ENCODE data around the gene CARD9.
A peak's percentile ranks its signal among the peaks of the same experiment; 100 is the strongest.

The CARD9 gene

DNA sequence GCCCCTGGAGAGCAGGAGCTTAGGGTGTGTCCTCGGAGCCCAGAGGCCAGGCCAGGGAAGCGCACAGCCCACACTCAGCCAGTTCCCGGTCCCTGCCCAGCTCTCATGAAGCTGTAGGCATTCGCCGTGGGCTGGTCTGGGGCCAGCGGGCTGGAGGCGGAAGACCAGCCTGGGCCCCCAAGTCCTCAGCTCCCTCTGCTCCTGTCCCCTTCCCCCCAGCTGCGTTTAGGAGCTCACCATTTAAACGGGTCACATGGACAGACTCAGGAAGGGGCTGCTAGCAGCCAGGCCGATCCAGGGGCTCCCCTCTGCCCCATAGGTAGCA is 27.4 kb downstream of the CARD9 start:
- no peak for DNase-seq

DNA sequence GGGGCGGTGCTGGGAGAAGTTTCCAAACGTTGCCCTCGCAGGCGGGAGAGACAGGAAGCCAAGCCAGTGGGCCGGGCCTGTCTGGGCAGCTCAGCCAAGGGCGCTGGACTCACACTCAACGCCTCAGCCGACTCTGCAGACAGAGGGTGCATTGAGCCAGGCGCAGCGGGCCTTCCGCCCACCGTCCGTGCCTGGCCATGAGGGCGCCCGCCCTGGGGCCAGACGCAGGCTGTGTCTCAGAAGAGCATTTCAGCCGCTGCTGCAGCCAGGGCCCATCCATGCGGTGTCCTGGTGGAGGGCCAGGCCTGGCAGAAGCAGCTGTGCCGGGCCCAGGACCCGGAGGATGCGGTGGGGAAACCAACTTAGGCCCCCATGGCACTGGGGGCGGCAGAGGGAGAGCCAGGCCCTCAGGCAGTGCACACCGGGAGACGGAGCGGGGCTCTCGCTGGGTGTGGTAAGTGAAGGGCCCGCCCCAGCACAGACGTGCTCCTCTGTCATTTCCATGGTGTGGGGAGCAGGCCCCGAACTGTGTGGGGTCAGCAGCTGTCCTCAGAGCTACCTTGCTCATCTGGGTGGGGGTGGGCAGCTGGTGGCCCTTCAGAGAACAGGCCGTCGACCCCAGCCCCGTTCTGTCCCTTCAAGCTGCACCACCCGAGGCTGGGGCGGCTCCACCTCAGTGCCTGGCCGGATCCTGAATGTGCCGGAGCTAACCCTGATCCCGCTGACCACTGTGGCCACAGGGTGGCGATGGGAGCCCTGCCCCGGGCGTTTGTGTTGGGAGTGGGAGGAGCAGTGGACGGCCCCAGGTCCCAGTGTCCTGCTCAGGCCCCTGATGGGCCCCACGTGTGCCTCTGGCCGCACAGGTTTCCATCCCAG is 27.9 kb downstream of the CARD9 start:
- DNase-seq = no peak

- DNase-seq = no peak
Measured at GRCh38 chr9:136344544-136345280, 28.8 kb downstream of the CARD9 start.

DNA sequence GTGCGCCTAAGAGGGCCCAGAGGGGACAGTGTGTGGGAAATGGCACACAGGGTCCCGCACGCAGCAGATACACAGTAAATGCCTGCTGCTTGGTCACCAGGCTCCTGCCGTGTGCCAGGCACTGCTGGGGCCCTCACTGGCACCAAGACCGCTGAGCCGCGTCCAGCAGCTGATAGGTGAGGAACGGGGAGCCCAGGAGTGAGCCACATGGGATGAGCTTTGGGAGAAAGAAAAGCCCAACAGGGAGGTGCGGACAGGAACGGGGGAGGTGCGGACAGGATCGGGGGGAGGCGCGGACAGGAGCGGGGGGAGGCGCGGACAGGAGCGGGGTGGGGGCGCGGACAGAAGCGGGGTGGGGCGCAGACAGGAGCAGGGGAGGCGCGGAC is 29.6 kb downstream of the CARD9 start:
- DNase-seq = no peak

GRCh38 chr9:136343121-136343883 is 30.2 kb downstream of the CARD9 start:
- DNase-seq = no peak

DNA sequence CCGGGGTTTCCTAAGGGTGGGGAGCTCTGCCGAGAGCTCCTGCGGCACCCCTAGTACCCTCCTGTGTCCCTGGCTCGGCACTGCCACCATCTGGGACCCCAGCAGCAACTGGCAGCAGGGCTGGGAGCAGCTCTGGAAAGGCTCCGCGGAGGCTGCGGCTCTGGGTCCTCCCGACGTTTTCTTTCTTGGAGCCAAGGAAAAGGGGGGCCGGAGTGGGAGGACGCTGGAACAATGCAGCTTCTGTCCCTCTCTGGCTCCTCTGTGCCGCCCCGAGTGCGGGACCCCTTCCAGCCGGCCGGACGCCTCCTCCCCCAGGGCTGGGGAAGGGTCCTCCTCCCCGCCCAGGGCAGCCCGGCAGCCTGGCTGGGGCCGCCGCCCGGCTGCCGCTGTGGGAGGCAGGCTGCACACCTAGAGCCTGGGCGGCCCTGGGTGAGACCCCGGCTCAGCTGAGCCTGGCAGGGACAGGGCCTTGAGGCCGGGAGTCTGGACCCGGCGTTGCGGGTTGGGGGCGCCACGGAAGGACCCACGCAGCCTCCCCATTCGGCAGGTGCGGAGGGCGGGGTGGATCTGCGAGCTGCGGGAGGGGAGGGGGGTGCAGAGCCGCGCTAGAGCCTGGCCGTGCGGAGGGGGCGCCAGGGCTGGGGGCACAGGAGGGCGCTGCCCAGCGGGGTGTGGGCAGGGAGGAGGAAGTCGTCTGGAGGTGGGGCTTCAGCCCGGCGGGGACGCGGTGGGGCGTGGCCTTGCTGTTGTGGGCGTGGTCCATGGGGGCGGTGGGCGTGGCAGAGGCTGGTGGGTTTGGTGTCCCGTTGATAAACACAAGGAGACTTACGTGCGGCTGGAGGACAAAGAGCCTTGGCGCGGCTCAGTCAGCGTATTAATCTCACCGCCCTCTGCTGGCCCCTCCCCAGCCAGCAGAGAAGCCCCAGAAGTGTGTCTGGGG is 31.0 kb downstream of the CARD9 start:
- peak; percentile 20 for DNase-seq

DNA sequence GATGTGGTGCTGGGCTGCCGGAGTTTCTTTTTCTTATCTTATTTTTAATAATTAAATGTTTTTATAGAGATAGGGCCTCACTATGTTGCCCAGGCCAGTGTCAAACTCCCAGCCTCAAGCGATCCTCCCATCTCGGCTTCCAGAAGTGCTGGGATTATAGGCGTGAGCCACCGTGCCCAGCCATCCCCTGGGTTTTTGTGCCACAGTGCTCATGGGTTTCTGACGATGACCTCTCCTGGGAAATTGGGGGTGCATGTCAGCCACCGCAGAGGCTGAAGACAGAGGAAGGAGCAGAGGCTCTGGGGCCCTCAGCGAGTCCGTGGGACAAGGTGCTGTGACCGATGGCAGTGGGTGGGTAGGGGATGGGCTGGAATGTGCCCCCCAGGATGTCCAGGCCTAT is 31.7 kb downstream of the CARD9 start:
- no peak for DNase-seq

DNA sequence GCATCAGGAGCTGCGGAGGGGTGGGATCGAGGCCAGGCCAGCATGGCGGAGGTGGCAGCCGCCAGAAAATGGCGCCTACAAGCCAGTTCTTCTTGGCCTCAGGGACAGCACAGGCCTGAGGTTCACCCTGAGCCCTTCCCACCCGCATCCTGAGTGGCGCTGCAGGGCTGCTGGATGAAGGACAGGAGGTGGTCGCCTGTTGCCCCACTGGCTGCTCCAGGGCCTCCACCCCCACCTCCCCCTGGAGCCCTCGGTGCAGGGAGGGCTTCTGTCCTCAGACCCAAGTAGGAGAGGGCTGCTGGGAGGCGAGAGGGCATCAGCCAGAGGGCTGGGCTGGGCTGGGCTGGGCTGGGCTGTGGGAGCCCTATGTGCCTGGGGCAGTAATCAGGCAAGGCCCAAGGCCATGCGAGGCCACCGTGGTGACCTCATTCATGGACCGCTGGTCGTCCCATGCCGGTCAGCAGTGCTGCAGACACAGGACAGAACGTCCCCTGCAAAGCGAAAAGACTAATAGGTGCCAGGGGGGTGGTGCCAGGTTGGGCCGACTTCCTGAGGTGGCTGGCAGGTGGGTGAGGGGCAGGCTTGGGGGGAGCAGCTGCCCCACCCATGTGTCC is 32.3 kb downstream of the CARD9 start:
- no peak for DNase-seq

- DNase-seq = no peak
Measured at GRCh38 chr9:136340356-136341041, 33.0 kb downstream of the CARD9 start.

GRCh38 chr9:136339958-136340310 is 33.5 kb downstream of the CARD9 start:
- DNase-seq = no peak

DNA sequence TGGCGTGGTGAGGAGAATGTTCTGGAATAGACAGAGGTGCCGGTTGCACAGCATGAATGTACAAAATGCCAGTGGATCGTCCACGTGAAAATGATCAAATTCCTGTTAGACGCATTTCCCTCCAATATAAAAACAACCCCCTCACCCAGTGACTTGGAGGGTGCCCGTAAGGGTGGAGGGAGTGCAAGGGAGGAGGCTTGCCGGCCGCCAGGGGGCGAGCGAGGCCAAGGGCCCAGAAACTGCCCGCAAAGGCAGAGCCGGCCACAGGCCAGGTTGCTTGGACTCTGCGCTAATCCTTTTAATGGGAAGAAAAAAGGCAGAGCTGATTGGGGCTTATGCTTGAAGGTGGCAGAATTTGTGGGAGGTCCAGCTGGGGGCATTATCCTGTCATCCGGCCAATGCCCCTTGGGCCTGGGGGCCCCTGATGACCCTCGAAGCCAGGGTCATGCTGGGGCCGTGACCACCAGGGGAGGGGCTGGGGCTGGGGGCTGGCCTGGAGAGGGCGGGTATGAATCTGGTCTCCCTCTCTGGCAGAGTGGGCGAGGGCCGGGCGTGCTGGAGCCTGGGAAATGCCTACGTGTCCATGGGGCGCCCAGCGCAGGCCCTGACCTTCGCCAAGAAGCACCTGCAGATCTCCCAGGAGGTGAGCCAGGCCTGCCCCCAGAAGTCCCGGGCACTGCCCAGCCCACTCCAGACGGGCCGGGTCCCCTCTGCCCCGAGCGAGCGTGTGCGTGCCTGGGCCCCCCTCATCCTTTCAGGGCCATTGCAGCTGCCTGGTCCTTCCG is 34.1 kb downstream of the CARD9 start:
- DNase-seq = no peak

DNA sequence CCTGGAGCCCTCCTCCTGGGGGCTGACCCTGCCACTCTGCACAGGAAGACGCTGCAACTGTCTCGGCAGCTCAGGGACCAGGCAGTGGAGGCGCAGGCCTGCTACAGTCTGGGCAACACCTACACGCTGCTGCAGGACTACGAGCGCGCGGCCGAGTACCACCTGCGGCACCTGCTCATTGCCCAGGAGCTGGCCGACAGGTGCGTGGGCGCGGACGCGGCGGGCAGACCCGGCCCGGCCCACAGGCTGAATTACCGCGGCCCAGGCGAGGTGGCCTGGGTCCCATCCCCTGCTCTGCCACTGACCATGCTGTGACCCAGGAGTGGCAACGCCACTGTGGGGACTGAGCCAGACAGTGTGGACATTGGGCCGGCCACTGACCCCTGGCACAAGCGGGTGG is 35.0 kb downstream of the CARD9 start:
- DNase-seq = no peak

DNA sequence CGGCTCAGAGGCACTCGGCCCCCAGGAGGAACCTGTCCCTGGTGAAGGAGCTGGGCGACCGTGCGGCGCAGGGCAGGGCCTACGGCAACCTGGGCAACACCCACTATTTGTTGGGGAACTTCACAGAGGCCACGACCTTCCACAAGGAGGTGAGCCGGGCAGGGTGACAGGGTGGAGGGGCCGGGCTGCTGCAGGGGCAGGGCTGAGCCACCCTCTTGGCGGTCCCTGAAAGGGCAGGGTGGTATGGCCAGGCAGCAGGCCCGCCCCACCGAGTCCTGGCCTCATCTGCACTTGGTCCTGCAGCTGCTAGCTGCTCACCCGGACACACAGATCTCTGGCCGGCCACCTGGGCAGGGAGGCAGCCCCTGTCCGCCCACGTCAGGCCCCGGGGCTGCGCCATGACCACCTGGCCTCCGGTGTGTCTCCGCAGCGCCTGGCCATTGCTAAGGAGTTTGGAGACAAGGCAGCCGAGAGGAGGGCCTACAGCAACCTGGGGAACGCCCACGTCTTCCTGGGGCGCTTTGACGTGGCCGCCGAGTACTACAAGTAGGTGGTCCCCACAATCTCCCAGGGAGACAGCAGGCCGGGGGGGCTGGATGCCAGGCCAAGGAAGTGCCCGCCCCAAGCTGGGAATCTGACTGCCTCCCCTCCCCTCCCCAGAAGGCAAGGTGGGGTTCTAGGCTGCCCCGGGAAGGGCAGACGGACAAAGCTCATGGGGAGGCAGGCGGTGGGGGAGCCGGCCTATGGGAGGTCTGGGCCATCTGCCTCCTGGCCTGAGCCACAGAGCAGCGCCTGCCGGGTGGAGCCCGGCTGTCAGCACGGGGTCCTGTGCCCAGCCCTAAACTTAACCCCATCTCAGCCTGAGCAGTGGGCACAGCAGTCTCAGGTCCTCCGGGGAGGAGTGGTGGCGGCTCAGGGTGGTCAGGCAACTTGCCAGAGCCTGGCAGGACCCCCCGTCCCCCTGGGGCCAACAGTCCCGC is 35.8 kb downstream of the CARD9 start:
- no peak for DNase-seq

- no peak for DNase-seq
Measured at GRCh38 chr9:136336881-136337280, 36.6 kb downstream of the CARD9 start.

DNA sequence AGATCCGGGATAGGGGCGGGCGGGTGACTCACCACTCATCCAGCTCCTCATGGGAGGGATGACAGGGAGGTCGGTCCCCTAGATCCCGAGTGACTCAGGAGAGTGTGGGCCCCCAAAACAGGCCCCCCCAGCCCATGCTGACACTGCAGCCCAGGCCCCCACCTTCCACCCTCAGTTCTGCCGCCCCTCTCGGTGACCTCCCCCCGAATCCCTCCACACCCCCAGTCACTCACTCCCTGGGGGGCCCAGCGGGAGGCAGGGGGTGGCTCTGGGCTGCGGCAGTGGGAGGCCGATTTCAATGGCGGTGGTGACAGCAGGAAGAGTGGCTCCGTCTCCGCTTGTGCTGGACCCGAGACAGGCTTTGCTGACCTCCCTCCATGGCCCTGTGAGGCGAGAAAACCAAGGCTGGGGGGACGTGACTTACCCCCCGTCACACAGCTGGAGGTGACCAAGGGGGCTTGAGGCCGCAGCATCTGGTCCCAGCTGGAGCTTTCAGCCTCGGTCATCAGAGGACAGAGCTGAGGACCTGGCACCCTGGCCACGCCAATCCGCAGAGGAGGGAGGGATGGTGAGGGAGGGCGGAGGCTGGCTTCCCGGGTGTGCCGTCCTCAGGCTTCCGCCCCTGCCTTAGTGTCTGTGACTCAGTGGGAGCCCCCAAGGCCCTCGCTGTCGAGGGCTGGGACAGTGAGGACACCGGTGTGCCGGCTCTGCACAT is 37.2 kb downstream of the CARD9 start:
- DNase-seq = no peak

- DNase-seq = no peak
Measured at GRCh38 chr9:136335296-136336155, 37.9 kb downstream of the CARD9 start.

DNA sequence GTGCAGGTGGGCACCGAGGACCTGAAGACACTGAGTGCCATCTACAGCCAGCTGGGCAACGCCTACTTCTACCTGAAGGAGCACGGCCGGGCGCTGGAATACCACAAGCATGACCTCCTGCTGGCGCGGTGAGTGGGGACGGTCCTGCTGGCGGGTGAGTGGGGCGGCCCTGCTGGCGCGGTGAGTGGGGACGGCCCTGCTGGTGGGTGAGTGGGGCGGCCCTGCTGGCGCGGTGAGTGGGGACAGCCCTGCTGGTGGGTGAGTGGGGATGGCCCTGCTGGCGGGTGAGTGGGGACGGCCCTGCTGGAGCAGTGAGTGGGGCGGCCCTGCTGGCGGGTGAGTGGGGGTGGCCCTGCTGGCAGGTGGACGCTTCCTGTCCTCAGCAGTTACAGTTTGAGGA is 38.9 kb downstream of the CARD9 start:
- no peak for DNase-seq

DNA sequence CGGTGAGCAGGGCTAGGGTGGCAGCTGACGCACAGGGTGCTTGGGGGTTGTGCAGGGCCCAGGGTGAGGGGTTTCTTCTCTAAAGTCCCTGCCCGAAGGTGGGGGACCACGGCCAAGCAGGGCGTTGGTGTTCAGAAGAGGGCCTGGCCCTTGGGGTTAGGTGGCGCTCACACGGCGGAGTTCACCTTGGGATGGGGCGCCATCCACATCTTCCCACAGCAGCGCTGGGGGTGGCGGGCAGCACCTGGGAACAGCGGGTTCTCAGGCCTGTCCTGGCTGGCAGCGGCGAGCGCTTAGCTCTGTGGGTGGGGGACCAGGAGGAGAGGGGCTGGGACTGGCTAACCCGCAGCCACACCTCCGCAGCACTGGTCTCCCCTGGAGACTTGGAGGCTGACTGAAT is 40.0 kb downstream of the CARD9 start:
- DNase-seq = no peak

Data from effector CD4-positive, alpha-beta T cell (primary cell).